Mucosa of descending colon (tissue), 3 donors: ENCODE measurements around the gene SLC25A21. TPM values are rescaled to one million over a fixed set of nuclear protein-coding genes. Genes with fewer than 3 reads are reported as not detected.

Experiments
- ATAC-seq: fragments of 200-7000 bp; cut with Tn5 transposase; one replicate; pipeline ENCODE4 v1.9.1; 2020; ENCODE audit warnings: mild to moderate bottlenecking, moderate library complexity
- DNase-seq, 3 donors: peaks; one replicate each; pipeline ENCODE4 v3.0.0-alpha.2; 2020
- H3K36me3 ChIP-seq: fragments of 200-600 bp; one replicate; pipeline ENCODE4 v1.8.0; 2021; ENCODE audit warnings: low read depth, mild to moderate bottlenecking
- H3K4me1 ChIP-seq: fragments of 200-600 bp; one replicate; pipeline ENCODE4 v1.8.0; 2021; ENCODE audit warnings: low read depth, mild to moderate bottlenecking
- H3K4me3 ChIP-seq: fragments of 200-600 bp; one replicate; pipeline ENCODE4 v1.8.0; 2021; ENCODE audit warnings: mild to moderate bottlenecking
- H3K9me3 ChIP-seq: fragments of 200-600 bp; one replicate; pipeline ENCODE4 v1.8.0; 2021; ENCODE audit warnings: mild to moderate bottlenecking
- intact Hi-C, 2 donors: fragments of 100-400 bp; cut with DNase I in 1 of 2; cut with micrococcal nuclease in 1 of 2; formaldehyde crosslinking; loops; one replicate each; pipeline versions ENCODE4 v1.11.0 to v1.11.1; 2022; cut with DNase I, micrococcal nuclease
- total RNA-seq, 3 donors: library from RNA; stranded (reverse); fragmentation: NEBNext Ultra II Directional in 2 of 3; extraction: Animal tissue kit (Norgen Biotek cat#: 25700) in 2 of 3; gene quantifications; one replicate each; pipeline versions ENCODE4 v1.2.1 to v1.2.4, GENCODE V29; 2021 to 2023
- TF ChIP-seq, protein P1 (sequence below): fragments of 200-600 bp; IDR thresholded peaks from one replicate; pipeline ENCODE4 v1.8.0; 2022; ENCODE audit warnings: antibody characterized with exemption, mild to moderate bottlenecking
- donor health status: DM: no; HTN: no; CAD: no; lungs with moderate emphysema.
- donor health status: DM: no; HTN: no; CAD: no.
- donor health status: DM: no; HTN: yes; CAD: no.

The SLC25A21 gene
- total RNA-seq, 3 donors from 2014 or later = 0.31 to 1.4 (median 0.61) TPM

DNA sequence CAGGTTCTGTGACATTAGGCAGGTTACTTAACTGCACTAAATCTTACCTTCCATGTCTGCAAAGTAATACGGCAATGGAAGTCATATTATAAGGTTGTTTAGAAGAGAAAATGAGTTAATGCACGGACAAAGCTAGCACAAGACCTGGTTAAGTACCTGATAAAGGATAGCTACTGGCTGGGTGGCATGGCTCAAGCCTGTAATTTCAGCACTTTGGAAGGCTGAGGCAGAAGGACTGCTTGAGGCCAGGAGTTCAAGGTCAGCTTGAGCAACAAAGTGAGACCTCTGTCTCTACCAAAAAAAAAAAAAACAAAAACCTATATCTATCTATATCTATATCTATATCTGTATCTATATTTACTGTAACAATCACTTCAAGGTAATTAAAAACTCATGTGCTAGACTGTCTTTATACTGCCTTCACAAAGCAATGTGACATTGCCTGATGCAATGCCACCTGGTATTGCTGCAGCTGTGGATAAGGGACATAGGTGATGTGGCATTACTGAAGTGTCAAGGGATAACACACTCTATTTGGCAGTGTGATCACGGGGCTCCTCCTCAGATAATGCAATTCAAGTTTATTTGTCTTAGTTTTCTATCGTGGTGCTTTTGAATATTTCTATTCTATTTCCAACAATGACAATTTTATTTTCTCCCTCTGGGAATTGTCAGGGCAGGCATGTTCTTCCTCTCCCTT, 403.6 kb downstream of the SLC25A21 start:
- no peak overlapping the region for H3K4me3 ChIP-seq
- ATAC-seq (no peak), DNase-seq (no peak)
- intact Hi-C loops = no loop called here
- H3K36me3 ChIP-seq = no peaks in the 10 kb centered on the region
- TF ChIP-seq, protein P1, sequence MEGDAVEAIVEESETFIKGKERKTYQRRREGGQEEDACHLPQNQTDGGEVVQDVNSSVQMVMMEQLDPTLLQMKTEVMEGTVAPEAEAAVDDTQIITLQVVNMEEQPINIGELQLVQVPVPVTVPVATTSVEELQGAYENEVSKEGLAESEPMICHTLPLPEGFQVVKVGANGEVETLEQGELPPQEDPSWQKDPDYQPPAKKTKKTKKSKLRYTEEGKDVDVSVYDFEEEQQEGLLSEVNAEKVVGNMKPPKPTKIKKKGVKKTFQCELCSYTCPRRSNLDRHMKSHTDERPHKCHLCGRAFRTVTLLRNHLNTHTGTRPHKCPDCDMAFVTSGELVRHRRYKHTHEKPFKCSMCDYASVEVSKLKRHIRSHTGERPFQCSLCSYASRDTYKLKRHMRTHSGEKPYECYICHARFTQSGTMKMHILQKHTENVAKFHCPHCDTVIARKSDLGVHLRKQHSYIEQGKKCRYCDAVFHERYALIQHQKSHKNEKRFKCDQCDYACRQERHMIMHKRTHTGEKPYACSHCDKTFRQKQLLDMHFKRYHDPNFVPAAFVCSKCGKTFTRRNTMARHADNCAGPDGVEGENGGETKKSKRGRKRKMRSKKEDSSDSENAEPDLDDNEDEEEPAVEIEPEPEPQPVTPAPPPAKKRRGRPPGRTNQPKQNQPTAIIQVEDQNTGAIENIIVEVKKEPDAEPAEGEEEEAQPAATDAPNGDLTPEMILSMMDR = no peak
- no peaks in the 10 kb centered on the region for H3K4me1 ChIP-seq
- no peaks in the 10 kb centered on the region for H3K9me3 ChIP-seq

DNA sequence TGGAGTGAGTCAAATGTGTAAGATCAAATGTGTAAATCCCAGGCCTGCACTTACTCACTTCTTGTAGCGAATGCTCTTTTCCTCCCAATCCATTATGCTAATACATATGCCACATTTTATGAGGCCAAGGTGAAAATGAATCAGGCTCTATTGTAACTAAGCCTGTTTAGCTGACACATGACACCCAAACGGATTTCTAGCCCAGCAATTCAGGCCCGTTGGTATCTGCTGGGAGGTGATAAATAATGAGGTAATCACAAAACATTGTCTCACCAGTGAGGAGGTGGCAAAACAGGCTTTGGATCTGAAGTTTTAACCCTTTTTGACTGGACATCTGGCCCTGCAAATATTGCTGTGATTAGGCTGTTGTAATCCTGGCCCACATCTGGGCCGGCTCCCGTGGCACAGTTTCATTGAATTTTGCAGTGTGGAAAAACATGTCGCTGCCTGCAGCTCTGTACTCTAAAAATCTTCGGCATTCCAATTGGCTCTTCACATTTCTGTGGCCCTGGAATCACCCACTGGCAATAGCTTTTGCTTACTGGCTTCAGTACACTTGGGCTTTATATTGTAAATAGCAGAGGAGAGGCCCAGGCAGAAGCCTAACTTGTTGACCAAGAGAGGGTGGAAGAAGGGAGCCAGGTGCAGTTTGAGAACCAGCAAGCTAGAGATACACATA, 404.7 kb downstream of the SLC25A21 start:
- H3K4me3 ChIP-seq = no peak overlapping the region
- intact Hi-C loops = no loop called here
- no peaks in the 10 kb centered on the region for H3K4me1 ChIP-seq
- no peaks in the 10 kb centered on the region for H3K9me3 ChIP-seq
- TF ChIP-seq, protein P1 = no peak
- DNase-seq (no peak), ATAC-seq (no peak)
- H3K36me3 ChIP-seq = no peaks in the 10 kb centered on the region

DNA sequence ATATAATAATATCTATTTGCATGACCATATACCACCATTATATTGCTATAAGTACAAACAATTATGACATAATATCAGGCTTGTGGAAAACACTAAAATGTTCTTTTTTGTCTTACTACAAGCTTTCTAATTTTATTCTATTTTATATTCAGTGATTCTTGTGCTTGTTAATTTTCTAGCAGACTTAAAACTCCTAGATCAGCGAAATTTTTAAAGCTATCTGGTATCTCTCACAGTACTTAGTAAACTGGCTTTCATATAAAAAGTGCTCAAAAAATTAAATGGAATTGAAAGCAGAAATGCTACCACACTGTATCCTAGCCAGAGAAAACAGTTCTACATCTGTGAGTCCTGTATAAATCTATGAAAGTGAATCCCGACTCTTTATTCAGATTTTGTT, 405.4 kb downstream of the SLC25A21 start:
- H3K36me3 ChIP-seq = no peaks in the 10 kb centered on the region
- no peak overlapping the region for H3K4me3 ChIP-seq
- no peaks in the 10 kb centered on the region for H3K9me3 ChIP-seq
- H3K4me1 ChIP-seq = no peaks in the 10 kb centered on the region
- DNase-seq (no peak), ATAC-seq (no peak)
- intact Hi-C loops = no loop called here
- TF ChIP-seq, protein P1 = no peak

DNA sequence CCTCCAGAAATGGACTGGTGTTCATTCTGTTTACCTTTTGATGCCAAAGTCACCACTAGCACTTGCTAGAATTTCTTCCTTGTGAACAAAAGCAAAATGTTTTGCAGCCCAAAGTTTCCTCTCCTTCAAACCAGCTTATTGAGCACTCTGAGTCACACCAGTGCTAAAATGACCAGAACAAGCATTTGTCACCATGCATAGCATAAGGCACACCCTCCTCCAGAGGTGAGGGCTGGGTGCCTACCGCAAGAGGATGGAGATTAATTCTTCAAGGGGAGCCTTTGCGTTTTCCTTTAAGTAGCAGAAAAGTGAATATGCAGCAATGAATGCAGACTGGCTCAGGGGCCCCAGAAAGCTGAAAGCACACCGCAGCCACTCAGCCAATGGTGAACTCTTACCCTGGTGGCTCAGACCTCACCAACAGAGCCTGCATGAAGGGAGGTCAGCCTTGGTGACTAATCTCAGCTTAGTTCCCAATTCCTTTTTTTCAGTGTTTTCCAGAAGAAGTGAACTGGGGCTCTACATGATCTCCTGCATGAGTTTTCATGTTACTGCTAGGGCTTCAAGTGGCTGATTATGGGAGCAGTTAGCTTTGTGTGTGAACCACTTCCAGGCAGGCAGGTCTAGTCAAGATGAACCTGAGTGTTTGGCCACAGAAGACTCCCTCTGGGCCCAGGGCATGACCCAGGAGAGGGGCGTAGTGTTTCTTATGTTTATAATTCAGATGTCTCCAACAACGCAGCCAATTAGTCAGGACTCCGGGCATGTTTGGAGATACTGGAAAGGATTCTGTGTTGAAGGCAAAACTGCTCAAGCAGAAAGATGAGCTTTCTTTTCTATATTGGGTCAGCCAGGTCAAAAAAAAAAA, 414.4 kb downstream of the SLC25A21 start:
- DNase-seq (no peak), ATAC-seq (no peak)
- Histone ChIP-seq H3K36me3 (no peaks in the 10 kb centered on the region), H3K9me3 (no peaks in the 10 kb centered on the region), H3K4me1 (no peaks in the 10 kb centered on the region), H3K4me3 (no peak overlapping the region)
- TF ChIP-seq, protein P1 = no peak
- intact Hi-C loops = no loop called here

DNA sequence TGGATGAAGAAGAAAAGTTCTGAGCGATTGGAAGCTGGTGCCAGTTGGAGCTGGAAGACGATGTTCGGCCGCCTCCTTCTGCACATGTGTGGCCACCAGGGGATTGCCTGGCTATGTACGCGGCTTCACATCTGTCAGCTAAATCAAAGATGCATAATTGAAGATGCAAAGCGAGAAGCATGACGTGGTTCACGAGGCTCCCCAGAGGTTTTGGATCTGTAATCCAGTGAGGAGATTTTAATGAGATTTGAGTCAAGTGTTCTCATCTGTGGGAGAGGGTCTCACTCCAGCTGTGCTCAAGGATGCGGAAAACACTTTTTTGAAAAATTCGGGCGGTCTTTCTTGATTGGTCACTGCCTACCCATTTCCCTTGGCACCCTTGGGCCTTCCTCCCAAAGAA, 416.2 kb downstream of the SLC25A21 start:
- Histone ChIP-seq H3K36me3 (no peaks in the 10 kb centered on the region), H3K4me3 (no peak overlapping the region), H3K4me1 (no peaks in the 10 kb centered on the region), H3K9me3 (no peaks in the 10 kb centered on the region)
- intact Hi-C loops = no loop called here
- DNase-seq (no peak), ATAC-seq (no peak)
- TF ChIP-seq, protein P1 = no peak
